ENCODE measurements around the gene MAP1LC3C. TPM values are rescaled to one million over a fixed set of nuclear protein-coding genes. Genes with fewer than 3 reads are reported as not detected.

Gene MAP1LC3C
- total and polyA plus RNA-seq, 10 of the 15 experiments (the other 5 are each of a cell fraction or from before 2014, with no cell fraction given): 0.19 TPM; not detected in 9

GRCh38 chr1:242011894-242012660 lies 13.2 kb upstream of the MAP1LC3C start:
- H3K4me3 ChIP-seq: no peak overlapping the region
- H3K36me3 ChIP-seq (ENCODE audit: control insufficient read depth in 2 of 2, insufficient read depth in 2 of 2, low read length in 1 of 2): no peaks in the 10 kb centered on the region
- ATAC-seq (peak; percentile 14; the same call in 1 of the 3 replicates), DNase-seq (ENCODE audit: low read depth, low spot score) (no peak), FAIRE-seq (no peak)
- no peak overlapping the region for H3K27ac ChIP-seq (ENCODE audit: control insufficient read depth, insufficient read depth)
- no peaks in the 10 kb centered on the region for H4K20me1 ChIP-seq (ENCODE audit: control insufficient read depth, insufficient read depth)
- TF ChIP-seq, protein P1, sequence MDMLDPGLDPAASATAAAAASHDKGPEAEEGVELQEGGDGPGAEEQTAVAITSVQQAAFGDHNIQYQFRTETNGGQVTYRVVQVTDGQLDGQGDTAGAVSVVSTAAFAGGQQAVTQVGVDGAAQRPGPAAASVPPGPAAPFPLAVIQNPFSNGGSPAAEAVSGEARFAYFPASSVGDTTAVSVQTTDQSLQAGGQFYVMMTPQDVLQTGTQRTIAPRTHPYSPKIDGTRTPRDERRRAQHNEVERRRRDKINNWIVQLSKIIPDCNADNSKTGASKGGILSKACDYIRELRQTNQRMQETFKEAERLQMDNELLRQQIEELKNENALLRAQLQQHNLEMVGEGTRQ (IDR thresholded peaks at IDR 0.05; ENCODE audit: borderline replicate concordance, low read depth, low read length): no peak
- TF ChIP-seq BACH1 (IDR thresholded peaks at IDR 0.05; ENCODE audit: borderline replicate concordance): no peak
- no peak for TF ChIP-seq MTA2 (IDR thresholded peaks at IDR 0.05; ENCODE audit: low read depth)
- no peak for TF ChIP-seq BCL11A (IDR thresholded peaks at IDR 0.05; ENCODE audit: low read depth, low read length)
- no peak for TF ChIP-seq SIN3A (IDR thresholded peaks at IDR 0.05; ENCODE audit: low read depth, low read length)
- TF ChIP-seq POU2F2 (IDR thresholded peaks at IDR 0.05; ENCODE audit: borderline replicate concordance, low read depth, low read length): no peak
- TF ChIP-seq, protein P2, sequence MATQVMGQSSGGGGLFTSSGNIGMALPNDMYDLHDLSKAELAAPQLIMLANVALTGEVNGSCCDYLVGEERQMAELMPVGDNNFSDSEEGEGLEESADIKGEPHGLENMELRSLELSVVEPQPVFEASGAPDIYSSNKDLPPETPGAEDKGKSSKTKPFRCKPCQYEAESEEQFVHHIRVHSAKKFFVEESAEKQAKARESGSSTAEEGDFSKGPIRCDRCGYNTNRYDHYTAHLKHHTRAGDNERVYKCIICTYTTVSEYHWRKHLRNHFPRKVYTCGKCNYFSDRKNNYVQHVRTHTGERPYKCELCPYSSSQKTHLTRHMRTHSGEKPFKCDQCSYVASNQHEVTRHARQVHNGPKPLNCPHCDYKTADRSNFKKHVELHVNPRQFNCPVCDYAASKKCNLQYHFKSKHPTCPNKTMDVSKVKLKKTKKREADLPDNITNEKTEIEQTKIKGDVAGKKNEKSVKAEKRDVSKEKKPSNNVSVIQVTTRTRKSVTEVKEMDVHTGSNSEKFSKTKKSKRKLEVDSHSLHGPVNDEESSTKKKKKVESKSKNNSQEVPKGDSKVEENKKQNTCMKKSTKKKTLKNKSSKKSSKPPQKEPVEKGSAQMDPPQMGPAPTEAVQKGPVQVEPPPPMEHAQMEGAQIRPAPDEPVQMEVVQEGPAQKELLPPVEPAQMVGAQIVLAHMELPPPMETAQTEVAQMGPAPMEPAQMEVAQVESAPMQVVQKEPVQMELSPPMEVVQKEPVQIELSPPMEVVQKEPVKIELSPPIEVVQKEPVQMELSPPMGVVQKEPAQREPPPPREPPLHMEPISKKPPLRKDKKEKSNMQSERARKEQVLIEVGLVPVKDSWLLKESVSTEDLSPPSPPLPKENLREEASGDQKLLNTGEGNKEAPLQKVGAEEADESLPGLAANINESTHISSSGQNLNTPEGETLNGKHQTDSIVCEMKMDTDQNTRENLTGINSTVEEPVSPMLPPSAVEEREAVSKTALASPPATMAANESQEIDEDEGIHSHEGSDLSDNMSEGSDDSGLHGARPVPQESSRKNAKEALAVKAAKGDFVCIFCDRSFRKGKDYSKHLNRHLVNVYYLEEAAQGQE (IDR thresholded peaks at IDR 0.05; ENCODE audit: low read depth, low read length): no peak
- no peak for TF ChIP-seq CEBPB (IDR thresholded peaks at IDR 0.05; ENCODE audit: borderline replicate concordance in 1 of 2, low read depth in 2 of 2, low read length in 2 of 2)
- TF ChIP-seq CHD2 (IDR thresholded peaks at IDR 0.05; ENCODE audit: borderline replicate concordance, low read depth, low read length): no peak
- no peak for TF ChIP-seq MEF2A (IDR thresholded peaks at IDR 0.05; ENCODE audit: insufficient read depth, low read depth, low read length)
- no peak for TF ChIP-seq HDGF (IDR thresholded peaks at IDR 0.05)
- TF ChIP-seq RCOR1 (conservative IDR thresholded peaks at IDR 0.05; ENCODE audit: low read depth, low read length): no peak
- TF ChIP-seq PKNOX1 (IDR thresholded peaks at IDR 0.05): no peak
- no peak for TF ChIP-seq POLR2AphosphoS5 (IDR thresholded peaks at IDR 0.05; ENCODE audit: low read length)
- no peak for TF ChIP-seq MEF2B (IDR thresholded peaks at IDR 0.05; ENCODE audit: partially characterized antibody, poor library complexity, severe bottlenecking)
- TF ChIP-seq EGR1 (IDR thresholded peaks at IDR 0.05; ENCODE audit: borderline replicate concordance in 1 of 2, low read depth in 2 of 2, low read length in 2 of 2): no peak
- TF ChIP-seq NRF1 (conservative IDR thresholded peaks at IDR 0.05; ENCODE audit: low read depth, low read length): no peak
- TF ChIP-seq BRCA1 (IDR thresholded peaks at IDR 0.05; ENCODE audit: low read depth, low read length): no peak
- TF ChIP-seq RBBP5 (conservative IDR thresholded peaks at IDR 0.05): no peak
- no peaks in the 10 kb centered on the region for H3K27me3 ChIP-seq (replicated peaks in 1 of 2; ENCODE audit: control insufficient read depth in 2 of 2, insufficient read depth in 2 of 2, low read length in 1 of 2)
- in situ Hi-C loops (cut with MboI): no loop called here
- ChIA-PET CTCF (interaction anchor here (0.7 to 1.3 kb wide), 2 partner anchors 115 to 400 kb away, joined by 3 to 5 read pairs; no protein-coding TSS in a partner anchor), RAD21 (ENCODE audit: unreplicated experiment) (no interaction called here), POLR2A (no interaction called here), SMC1A (ENCODE audit: uncharacterized antibody, unreplicated experiment) (no interaction called here)
- no peaks in the 10 kb centered on the region for H3K9me3 ChIP-seq (replicated peaks; ENCODE audit: control insufficient read depth, insufficient read depth, low read length)
- H2AFZ ChIP-seq (ENCODE audit: control insufficient read depth, low read depth, low read length): no peak overlapping the region
- BruUV-seq (replicated peaks): no TSS peak
- H3K4me1 ChIP-seq (ENCODE audit: control insufficient read depth, insufficient read depth, low read length): no peaks in the 10 kb centered on the region
- 43% methylated on average over 5 of the region's 5 CpGs for WGBS (ENCODE audit: insufficient coverage, insufficient replicate concordance, low lambda C conversion rate, missing lambda C conversion rate)
- H3K79me2 ChIP-seq (ENCODE audit: control insufficient read depth, insufficient read depth, low read length): no peaks in the 10 kb centered on the region
- intact Hi-C loops (cut with micrococcal nuclease; ENCODE audit: unreplicated experiment): loop anchor here (10.0 kb wide), 1 partner anchor 443 kb away; no protein-coding TSS in a partner anchor
- H3K9ac ChIP-seq (ENCODE audit: control insufficient read depth, insufficient read depth, low read length): no peak overlapping the region
- H3K4me2 ChIP-seq (ENCODE audit: control insufficient read depth, insufficient read depth): no peak overlapping the region
